ENCODE data around the gene VILL. TPM values are rescaled to one million over a fixed set of nuclear protein-coding genes. Genes with fewer than 3 reads are reported as not detected.
A peak's percentile ranks its signal among the peaks of the same experiment; 100 is the strongest.

VILL gene
- total RNA-seq, 1 experiment from 2014 or later: 52.6 TPM

GRCh38 chr3:38000965-38001455, 10.4 kb downstream of the VILL start:
- CTCF ChIA-PET: interaction anchor here (0.5 to 2.0 kb wide), 3 partner anchors 10 to 178 kb away, joined by 3 to 13 read pairs (median 4); partner anchors contain the start of gene VILL
- no TSS peak for BruUV-seq (replicated peaks)
- Mint-ChIP-seq H3K4me1 (ENCODE audit: low read depth, unreplicated experiment) (peaks cover 40% of the 10 kb centered on the region), H3K9me3 (ENCODE audit: low read depth, unreplicated experiment) (no peaks in the 10 kb centered on the region), H3K36me3 (ENCODE audit: insufficient read depth, unreplicated experiment) (peaks cover 52% of the 10 kb centered on the region), H3K27me3 (ENCODE audit: unreplicated experiment) (no peaks in the 10 kb centered on the region), H3K27ac (ENCODE audit: unreplicated experiment) (no peak overlapping the region), H3K4me3 (ENCODE audit: low read depth, unreplicated experiment) (no peak overlapping the region)
- intact Hi-C loops (cut with micrococcal nuclease; ENCODE audit: unreplicated experiment): loop anchor here (5.0 kb wide), 1 partner anchor 41 kb away; no protein-coding TSS in a partner anchor
- TF ChIP-seq CTCF (IDR thresholded peaks at IDR 0.05; ENCODE audit: unreplicated experiment): no peak
- DNase-seq: no peak

GRCh38 chr3:38001456-38002081, 11.0 kb downstream of the VILL start:
- DNase-seq: peak; percentile 53
- no TSS peak for BruUV-seq (replicated peaks)
- peaks cover 34% of the 10 kb centered on the region for H3K4me1 Mint-ChIP-seq (ENCODE audit: low read depth, unreplicated experiment)
- no peak overlapping the region for H3K4me3 Mint-ChIP-seq (ENCODE audit: low read depth, unreplicated experiment)
- H3K27me3 Mint-ChIP-seq (ENCODE audit: unreplicated experiment): no peaks in the 10 kb centered on the region
- peak; percentile 33 for TF ChIP-seq CTCF (IDR thresholded peaks at IDR 0.05; ENCODE audit: unreplicated experiment)
- peaks cover 52% of the 10 kb centered on the region for H3K36me3 Mint-ChIP-seq (ENCODE audit: insufficient read depth, unreplicated experiment)
- no peaks in the 10 kb centered on the region for H3K9me3 Mint-ChIP-seq (ENCODE audit: low read depth, unreplicated experiment)
- H3K27ac Mint-ChIP-seq (ENCODE audit: unreplicated experiment): no peak overlapping the region
- CTCF ChIA-PET: interaction anchor here (0.6 to 2.0 kb wide), 3 partner anchors 11 to 37 kb away, joined by 3 to 13 read pairs (median 3); partner anchors contain the start of gene VILL
- intact Hi-C loops (cut with micrococcal nuclease; ENCODE audit: unreplicated experiment): loop anchor here (5.0 kb wide), 1 partner anchor 41 kb away; no protein-coding TSS in a partner anchor

GRCh38 chr3:38002291-38002876, 11.8 kb downstream of the VILL start:
- Mint-ChIP-seq H3K4me3 (ENCODE audit: low read depth, unreplicated experiment) (no peak overlapping the region), H3K9me3 (ENCODE audit: low read depth, unreplicated experiment) (no peaks in the 10 kb centered on the region), H3K4me1 (ENCODE audit: low read depth, unreplicated experiment) (peaks cover 30% of the 10 kb centered on the region), H3K27me3 (ENCODE audit: unreplicated experiment) (no peaks in the 10 kb centered on the region), H3K27ac (ENCODE audit: unreplicated experiment) (no peak overlapping the region), H3K36me3 (ENCODE audit: insufficient read depth, unreplicated experiment) (peaks cover 45% of the 10 kb centered on the region)
- DNase-seq: no peak
- no TSS peak for BruUV-seq (replicated peaks)
- TF ChIP-seq CTCF (IDR thresholded peaks at IDR 0.05; ENCODE audit: unreplicated experiment): no peak
- CTCF ChIA-PET: interaction anchor here (2.0 kb wide), 1 partner anchor 28 kb away, joined by 13 read pairs; no protein-coding TSS in a partner anchor
- intact Hi-C loops (cut with micrococcal nuclease; ENCODE audit: unreplicated experiment): loop anchor here (5.0 kb wide), 1 partner anchor 40 kb away; no protein-coding TSS in a partner anchor

- Mint-ChIP-seq H3K4me1 (ENCODE audit: low read depth, unreplicated experiment) (peaks cover 30% of the 10 kb centered on the region), H3K36me3 (ENCODE audit: insufficient read depth, unreplicated experiment) (peaks cover 45% of the 10 kb centered on the region), H3K27ac (ENCODE audit: unreplicated experiment) (peak overlapping the region; percentile 44), H3K9me3 (ENCODE audit: low read depth, unreplicated experiment) (no peaks in the 10 kb centered on the region), H3K4me3 (ENCODE audit: low read depth, unreplicated experiment) (no peak overlapping the region), H3K27me3 (ENCODE audit: unreplicated experiment) (no peaks in the 10 kb centered on the region)
- no TSS peak for BruUV-seq (replicated peaks)
- intact Hi-C loops (cut with micrococcal nuclease; ENCODE audit: unreplicated experiment): loop anchor here (5.0 kb wide), 1 partner anchor 39 kb away; no protein-coding TSS in a partner anchor
- DNase-seq: no peak
- no peak for TF ChIP-seq CTCF (IDR thresholded peaks at IDR 0.05; ENCODE audit: unreplicated experiment)
- CTCF ChIA-PET: interaction anchor here (1.3 kb wide), 1 partner anchor 29 kb away, joined by 16 read pairs; no protein-coding TSS in a partner anchor
Observed at GRCh38 chr3:38002940-38003339, 12.4 kb downstream of the VILL start.
